ENCODE results near the gene C1orf174. TPM values are rescaled to one million over a fixed set of nuclear protein-coding genes. Genes with fewer than 3 reads are reported as not detected.

Gene C1orf174
- total RNA-seq, 1 donor from 2014 or later = 17.3 TPM

- DNase-seq = no peak
Observed at GRCh38 chr1:3868464-3869006, 31.5 kb downstream of the C1orf174 start.

- DNase-seq = no peak
Observed at GRCh38 chr1:3865606-3866160, 34.4 kb downstream of the C1orf174 start.

GRCh38 chr1:3864884-3865283 is 35.2 kb downstream of the C1orf174 start:
- no peak for DNase-seq

GRCh38 chr1:3863231-3863935 is 36.7 kb downstream of the C1orf174 start:
- DNase-seq = no peak

- DNase-seq = peak; percentile 21
Observed at GRCh38 chr1:3858231-3858981, 41.7 kb downstream of the C1orf174 start.

GRCh38 chr1:3857791-3858129 is 42.3 kb downstream of the C1orf174 start:
- DNase-seq = no peak

GRCh38 chr1:3856923-3857790 is 42.9 kb downstream of the C1orf174 start, which contains the start of the genes CEP104 and DFFB:
CEP104 (minus strand) TSS chr1:3857211; CDS start chr1:3852407, 4,804 bp downstream.
DFFB (plus strand) TSS chr1:3857476; CDS start chr1:3857604, 128 bp downstream.
- peak; percentile 87 for DNase-seq

GRCh38 chr1:3852711-3853485 is 47.2 kb downstream of the C1orf174 start:
- no peak for DNase-seq

GRCh38 chr1:3852091-3852490 is 48.0 kb downstream of the C1orf174 start:
- DNase-seq = no peak

- no peak for DNase-seq
Observed at GRCh38 chr1:3851292-3851691, 48.8 kb downstream of the C1orf174 start.

GRCh38 chr1:3850857-3851256 is 49.2 kb downstream of the C1orf174 start:
- no peak for DNase-seq

- no peak for DNase-seq
Observed at GRCh38 chr1:3847081-3847480, 53.0 kb downstream of the C1orf174 start.

GRCh38 chr1:3846541-3846940 is 53.5 kb downstream of the C1orf174 start:
- no peak for DNase-seq

- no peak for DNase-seq
Observed at GRCh38 chr1:3842912-3843311, 57.2 kb downstream of the C1orf174 start.

- no peak for DNase-seq
Observed at GRCh38 chr1:3841491-3841890, 58.6 kb downstream of the C1orf174 start.

Other genes starting within 250 kb of the C1orf174 start
- 0.16 TPM for gene TP73, start 247.8 kb downstream of the C1orf174 start, total RNA-seq
- gene CCDC27, start 147.8 kb downstream of the C1orf174 start, total RNA-seq = not detected
- 2.0 TPM for gene SMIM1, start 127.5 kb downstream of the C1orf174 start, total RNA-seq
- 31.4 TPM for gene LRRC47, start 103.8 kb downstream of the C1orf174 start, total RNA-seq
- gene CEP104, start 43.1 kb downstream of the C1orf174 start, total RNA-seq = 16.7 TPM
- 12.6 TPM for gene DFFB, start 42.8 kb downstream of the C1orf174 start, total RNA-seq

Data from occipital lobe (tissue), 2 donors.